H9 (cell line): ENCODE results near the gene GTF2A1L. TPM values are rescaled to one million over a fixed set of nuclear protein-coding genes. Genes with fewer than 3 reads are reported as not detected.
"Not testable (repeated sequence)": the region's sequence is repeated elsewhere in the genome, so short reads cannot be mapped to it uniquely, and the experiment has no call there.

Source experiments
- DNase-seq: peaks from one replicate; pipeline ENCODE4 v3.0.0-alpha.2; 2017
- H2AFZ ChIP-seq: one replicate; pipeline ENCODE4 v1.6.1; 2013; ENCODE audit warnings: mild to moderate bottlenecking, low read length, control low read depth, moderate library complexity
- H2AK5ac ChIP-seq: 2 replicates; pipeline ENCODE4 v1.6.1; 2013; ENCODE audit warnings: low read length, control low read depth, mixed read lengths; ENCODE audit not compliant: insufficient read length
- H2BK120ac ChIP-seq: one replicate; pipeline ENCODE4 v1.6.1; 2013; ENCODE audit warnings: low read depth, mild to moderate bottlenecking, low read length, control low read depth, inconsistent platforms; ENCODE audit not compliant: poor library complexity, severe bottlenecking
- H2BK12ac ChIP-seq: 2 replicates; pipeline ENCODE4 v1.6.1; 2013; ENCODE audit warnings: low read length, control low read depth, mixed read lengths, low read depth; ENCODE audit not compliant: insufficient read length
- H2BK15ac ChIP-seq: 2 replicates; pipeline ENCODE4 v1.6.1; 2013; ENCODE audit warnings: low read depth, low read length, control low read depth
- H2BK20ac ChIP-seq: one replicate; pipeline ENCODE4 v1.6.1; 2013; ENCODE audit warnings: low read depth, mild to moderate bottlenecking, low read length, control low read depth, inconsistent platforms; ENCODE audit not compliant: poor library complexity, severe bottlenecking
- H2BK5ac ChIP-seq: 2 replicates; pipeline ENCODE4 v1.6.1; 2013; ENCODE audit warnings: low read length, control low read depth, mixed read lengths; ENCODE audit not compliant: insufficient read length
- H3K14ac ChIP-seq: 2 replicates; pipeline ENCODE4 v1.6.1; 2013; ENCODE audit warnings: low read length, control low read depth; ENCODE audit not compliant: insufficient read depth
- H3K18ac ChIP-seq: 2 replicates; pipeline ENCODE4 v1.6.1; 2013; ENCODE audit warnings: low read depth, mild to moderate bottlenecking, mixed read lengths, low read length, control low read depth; ENCODE audit not compliant: insufficient read length
- H3K23ac ChIP-seq: 2 replicates; pipeline ENCODE4 v1.6.1; 2013; ENCODE audit warnings: low read length, control low read depth, mixed read lengths, low read depth; ENCODE audit not compliant: insufficient read length
- H3K23me2 ChIP-seq: 2 replicates; pipeline ENCODE4 v1.6.1; 2013; ENCODE audit warnings: low read depth, mild to moderate bottlenecking, mixed read lengths, low read length, control low read depth; ENCODE audit not compliant: insufficient read length, poor library complexity, severe bottlenecking
- H3K27ac ChIP-seq: 2 replicates; pipeline ENCODE4 v1.5.1; 2013; ENCODE audit warnings: low read length, control low read depth, mixed read lengths, low read depth; ENCODE audit not compliant: insufficient read length
- H3K27me3 ChIP-seq: 2 replicates; pipeline ENCODE4 v1.6.1; 2013; ENCODE audit warnings: low read length, control low read depth, inconsistent platforms; ENCODE audit not compliant: insufficient read depth
- H3K4ac ChIP-seq: 2 replicates; pipeline ENCODE4 v1.6.1; 2013; ENCODE audit warnings: low read depth, mild to moderate bottlenecking, control low read depth, inconsistent platforms, low read length, moderate library complexity
- H3K4me1 ChIP-seq: 2 replicates; pipeline ENCODE4 v1.6.1; 2013; ENCODE audit warnings: low read length, control low read depth, inconsistent platforms; ENCODE audit not compliant: insufficient read depth
- H3K4me2 ChIP-seq: 2 replicates; pipeline ENCODE4 v1.6.1; 2013; ENCODE audit warnings: low read length, control low read depth, mixed read lengths; ENCODE audit not compliant: insufficient read length, insufficient read depth
- H3K56ac ChIP-seq: 2 replicates; pipeline ENCODE4 v1.6.1; 2013; ENCODE audit warnings: low read depth, mild to moderate bottlenecking, mixed read lengths, low read length, control low read depth; ENCODE audit not compliant: insufficient read length
- H3K79me1 ChIP-seq: 2 replicates; pipeline ENCODE4 v1.6.1; 2013; ENCODE audit warnings: low read depth, mild to moderate bottlenecking, moderate library complexity, low read length, control low read depth, inconsistent platforms; ENCODE audit not compliant: insufficient read depth, poor library complexity, severe bottlenecking
- H3K79me2 ChIP-seq: 2 replicates; pipeline ENCODE4 v1.6.1; 2013; ENCODE audit warnings: low read length, control low read depth, inconsistent platforms; ENCODE audit not compliant: insufficient read depth
- H3K9ac ChIP-seq: 2 replicates; pipeline ENCODE4 v1.6.1; 2013; ENCODE audit warnings: low read length, control low read depth, mixed read lengths; ENCODE audit not compliant: insufficient read length; ENCODE audit errors: extremely low read depth
- H3K9me3 ChIP-seq: one replicate; pipeline ENCODE4 v1.6.1; 2013; ENCODE audit warnings: low read depth, low read length, inconsistent platforms; ENCODE audit not compliant: control insufficient read depth
- H3T11ph ChIP-seq: one replicate; pipeline ENCODE4 v1.6.1; 2013; ENCODE audit warnings: mild to moderate bottlenecking, low read length, control low read depth, inconsistent platforms
- H4K20me1 ChIP-seq: one replicate; pipeline ENCODE4 v1.6.1; 2013; ENCODE audit not compliant: control insufficient read depth, insufficient read length, insufficient read depth
- H4K5ac ChIP-seq: 2 replicates; pipeline ENCODE4 v1.6.1; 2013; ENCODE audit warnings: low read depth, mild to moderate bottlenecking, mixed read lengths, low read length, control low read depth; ENCODE audit not compliant: insufficient read length
- H4K8ac ChIP-seq: replicated peaks from 2 replicates; pipeline ENCODE4 v1.6.1; 2013; ENCODE audit warnings: low read length, control low read depth, mixed read lengths, low read depth; ENCODE audit not compliant: insufficient read length
- H4K91ac ChIP-seq: 2 replicates; pipeline ENCODE4 v1.6.1; 2013; ENCODE audit warnings: low read depth, mild to moderate bottlenecking, moderate library complexity, mixed read lengths, low read length, control low read depth; ENCODE audit not compliant: insufficient read length
- H3K27ac Mint-ChIP-seq, 3 experiments: 2 replicates in 2 of 3; 3 replicates in 1 of 3; pipeline ENCODE4 v1.8.0; 2020 to 2021; ENCODE audit warnings: mixed read lengths in 3 of 3, mild to moderate bottlenecking in 1 of 3, moderate library complexity in 1 of 3
- H3K27me3 Mint-ChIP-seq: 2 replicates; pipeline ENCODE4 v1.8.0; 2021; ENCODE audit warnings: low read depth, mild to moderate bottlenecking, moderate library complexity, mixed read lengths
- H3K36me3 Mint-ChIP-seq, 3 experiments: 2 replicates in 2 of 3; 3 replicates in 1 of 3; pipeline ENCODE4 v1.8.0; 2020 to 2021; ENCODE audit warnings: low read depth in 3 of 3, mixed read lengths in 3 of 3; ENCODE audit not compliant: insufficient read depth in 1 of 3
- H3K4me1 Mint-ChIP-seq, 2 experiments: 2 replicates each; pipeline ENCODE4 v1.8.0; 2020; ENCODE audit warnings: mixed read lengths in 2 of 2
- H3K4me3 Mint-ChIP-seq, 2 experiments: 2 replicates in 1 of 2; 3 replicates in 1 of 2; pipeline ENCODE4 v1.8.0; 2020 to 2021; ENCODE audit warnings: mild to moderate bottlenecking in 2 of 2, mixed read lengths in 2 of 2, moderate library complexity in 1 of 2
- H3K9me3 Mint-ChIP-seq, 2 experiments: 2 replicates in 1 of 2; 3 replicates in 1 of 2; pipeline ENCODE4 v1.8.0; 2020; ENCODE audit warnings: mild to moderate bottlenecking in 2 of 2, mixed read lengths in 2 of 2, moderate library complexity in 1 of 2
- WGBS: extraction: QIAGEN DNeasy Blood & Tissue Kit; methylation state at CpG from one replicate; pipeline ENCODE4 v1.1.7; 2013; ENCODE audit warnings: missing lambda C conversion rate, low lambda C conversion rate, mixed read lengths; ENCODE audit not compliant: insufficient read length; ENCODE audit errors: extremely low coverage; 5-methylcytosine and 5-hydroxymethylcytosine counted together
- total RNA-seq: library from RNA; stranded (reverse); gene quantifications from 2 replicates; pipeline ENCODE4 v1.2.1, GENCODE V29; 2021
- TF ChIP-seq, protein P1 (sequence below): fragments of 200-600 bp; sonication (generic); conservative IDR thresholded peaks from 3 replicates; pipeline ENCODE4 v1.8.0; 2021; ENCODE audit warnings: antibody characterized with exemption, mild to moderate bottlenecking

Gene GTF2A1L
- total RNA-seq, 1 experiment from 2014 or later, result not detected

DNA sequence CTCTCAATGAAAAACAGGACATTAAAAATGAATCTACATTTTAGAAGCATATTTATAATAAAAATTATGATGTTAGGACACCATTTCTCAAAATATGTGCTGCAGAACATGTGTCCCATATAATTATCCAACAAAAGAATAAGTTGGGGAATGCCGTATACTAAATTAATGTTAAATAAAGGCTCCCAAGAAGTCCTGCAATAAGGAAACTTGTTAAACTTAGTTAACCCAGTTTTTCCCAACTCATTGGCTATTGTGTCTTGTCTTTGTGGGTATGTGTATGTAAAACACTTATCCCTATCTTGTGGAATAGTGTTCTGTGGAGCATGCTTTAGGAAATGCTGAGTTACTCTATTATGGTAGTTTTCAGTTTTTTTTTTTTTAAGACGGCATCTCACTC lies 25.6 kb upstream of the GTF2A1L start:
- Mint-ChIP-seq H3K27ac (no peak overlapping the region), H3K4me1 (peaks cover 13 to 15% of the 10 kb centered on the region in 2 experiments), H3K36me3 (peaks cover 0 to 12% (median 4%) of the 10 kb centered on the region in 3 experiments; a peak in 3 of 7 replicates), H3K4me3 (no peak overlapping the region), H3K9me3 (no peaks in the 10 kb centered on the region), H3K27me3 (peaks cover 4% of the 10 kb centered on the region; the same call in 1 of the 2 replicates)
- Histone ChIP-seq H4K8ac (no peak overlapping the region), H3K27me3 (no peaks in the 10 kb centered on the region), H3K56ac (no peak overlapping the region), H2AFZ (no peak overlapping the region), H3T11ph (no peak overlapping the region), H3K4me2 (no peak overlapping the region), H4K5ac (no peak overlapping the region), H2BK120ac (no peak overlapping the region), H3K79me1 (no peaks in the 10 kb centered on the region), H3K23me2 (no peaks in the 10 kb centered on the region), H2BK5ac (no peak overlapping the region), H3K18ac (no peak overlapping the region), H3K9me3 (no peaks in the 10 kb centered on the region), H3K9ac (no peak overlapping the region), H4K91ac (no peak overlapping the region), H2BK20ac (no peak overlapping the region), H3K4ac (no peak overlapping the region), H2BK12ac (no peak overlapping the region), H4K20me1 (no peaks in the 10 kb centered on the region), H3K79me2 (no peaks in the 10 kb centered on the region), H3K4me1 (peaks cover 2% of the 10 kb centered on the region; the same call in 1 of the 2 replicates), H3K14ac (no peak overlapping the region), H2AK5ac (no peak overlapping the region), H3K23ac (no peak overlapping the region), H2BK15ac (no peak overlapping the region), H3K27ac (no peak overlapping the region)
- DNase-seq, result no peak
- TF ChIP-seq, protein P1, sequence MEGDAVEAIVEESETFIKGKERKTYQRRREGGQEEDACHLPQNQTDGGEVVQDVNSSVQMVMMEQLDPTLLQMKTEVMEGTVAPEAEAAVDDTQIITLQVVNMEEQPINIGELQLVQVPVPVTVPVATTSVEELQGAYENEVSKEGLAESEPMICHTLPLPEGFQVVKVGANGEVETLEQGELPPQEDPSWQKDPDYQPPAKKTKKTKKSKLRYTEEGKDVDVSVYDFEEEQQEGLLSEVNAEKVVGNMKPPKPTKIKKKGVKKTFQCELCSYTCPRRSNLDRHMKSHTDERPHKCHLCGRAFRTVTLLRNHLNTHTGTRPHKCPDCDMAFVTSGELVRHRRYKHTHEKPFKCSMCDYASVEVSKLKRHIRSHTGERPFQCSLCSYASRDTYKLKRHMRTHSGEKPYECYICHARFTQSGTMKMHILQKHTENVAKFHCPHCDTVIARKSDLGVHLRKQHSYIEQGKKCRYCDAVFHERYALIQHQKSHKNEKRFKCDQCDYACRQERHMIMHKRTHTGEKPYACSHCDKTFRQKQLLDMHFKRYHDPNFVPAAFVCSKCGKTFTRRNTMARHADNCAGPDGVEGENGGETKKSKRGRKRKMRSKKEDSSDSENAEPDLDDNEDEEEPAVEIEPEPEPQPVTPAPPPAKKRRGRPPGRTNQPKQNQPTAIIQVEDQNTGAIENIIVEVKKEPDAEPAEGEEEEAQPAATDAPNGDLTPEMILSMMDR, result no peak
- WGBS, result no CpG with 5 or more reads among the region's 2 CpGs

DNA sequence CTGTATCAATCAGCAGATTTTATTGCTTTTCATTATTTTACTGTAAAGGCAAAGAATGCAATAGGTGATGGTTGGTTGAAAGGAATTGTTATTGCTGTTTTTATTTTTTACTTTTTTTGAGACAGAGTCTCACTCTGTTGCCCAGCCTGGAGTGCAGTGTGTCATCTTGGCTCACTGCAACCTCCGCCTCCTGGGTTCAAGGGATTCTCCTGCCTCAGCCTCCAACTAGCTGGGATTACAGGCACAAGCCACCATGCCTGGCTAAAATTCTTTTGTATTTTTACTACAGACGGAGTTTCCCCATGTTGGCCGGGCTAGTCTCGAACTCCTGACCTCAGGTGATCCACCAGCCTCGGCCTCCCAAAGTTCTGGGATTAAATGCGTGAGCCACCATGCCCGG lies 20.9 kb upstream of the GTF2A1L start:
- WGBS, result no CpG with 5 or more reads among the region's 7 CpGs
- not testable (repeated sequence) for H3K4me2 ChIP-seq, H3K4me1 Mint-ChIP-seq, H4K20me1 ChIP-seq, H3K27me3 ChIP-seq, H4K8ac ChIP-seq, H3K18ac ChIP-seq, H3K4ac ChIP-seq, H3K9ac ChIP-seq, H3T11ph ChIP-seq, H2AK5ac ChIP-seq, H3K14ac ChIP-seq, H2AFZ ChIP-seq, H3K56ac ChIP-seq, H3K23me2 ChIP-seq, H3K27ac Mint-ChIP-seq, H3K27me3 Mint-ChIP-seq, H4K91ac ChIP-seq, H3K27ac ChIP-seq, DNase-seq, H3K23ac ChIP-seq, H4K5ac ChIP-seq, H2BK20ac ChIP-seq, H2BK120ac ChIP-seq, H3K9me3 Mint-ChIP-seq, H2BK15ac ChIP-seq, H3K9me3 ChIP-seq, H2BK5ac ChIP-seq, H3K4me3 Mint-ChIP-seq, H2BK12ac ChIP-seq, H3K36me3 Mint-ChIP-seq, H3K79me2 ChIP-seq, H3K79me1 ChIP-seq, H3K4me1 ChIP-seq
